Measurements from ENCODE around the gene ZBTB7B. TPM values are rescaled to one million over a fixed set of nuclear protein-coding genes. Genes with fewer than 3 reads are reported as not detected.

Gene ZBTB7B
- total and polyA plus RNA-seq, 9 of the 15 experiments (the other 6 are each of a cell fraction or from before 2014, with no cell fraction given), result 0.04 to 46.5 (median 15.2) TPM

DNA sequence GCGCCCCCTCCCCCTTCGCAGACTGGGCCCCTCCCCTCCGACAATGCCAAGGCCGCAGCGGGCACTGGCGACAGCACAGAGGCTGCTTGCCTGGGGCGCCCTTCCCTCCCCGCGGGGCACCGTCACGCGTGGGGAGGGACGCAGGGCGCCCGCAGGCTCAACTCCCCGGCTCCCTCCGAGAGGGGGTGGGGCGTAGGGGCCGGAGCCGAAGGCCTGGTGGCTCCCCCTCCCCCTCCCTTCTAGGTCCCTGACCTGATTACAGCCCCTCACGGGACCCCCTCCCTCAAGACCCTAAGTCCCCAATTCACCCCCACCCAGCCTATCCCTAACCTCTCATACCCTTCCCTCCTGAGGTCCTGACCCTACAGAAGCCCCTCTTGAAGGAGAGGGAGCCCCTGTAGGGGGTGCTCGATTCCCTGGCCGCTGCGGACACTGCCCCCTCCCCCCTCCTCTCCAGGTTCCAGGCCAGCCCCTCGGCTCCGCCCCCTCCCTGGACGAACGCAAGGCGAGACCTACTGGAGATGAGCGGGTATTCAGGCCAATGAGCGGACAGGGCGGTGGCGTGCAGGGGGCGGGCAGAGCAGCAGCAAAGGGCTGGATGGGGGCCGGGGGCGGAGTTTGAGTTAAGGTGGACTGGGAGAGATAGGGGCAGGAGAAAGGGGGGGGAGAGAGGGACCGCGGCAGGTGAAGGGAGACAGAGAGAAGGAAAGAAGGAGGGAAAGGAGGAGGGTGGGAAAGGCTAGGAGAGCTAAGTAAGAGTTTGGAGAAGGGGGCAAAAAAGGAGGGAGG, 733 bp upstream of the ZBTB7B start (continued):
- peak; percentile 63 for TF ChIP-seq TAF9B (IDR thresholded peaks at IDR 0.05; ENCODE audit: partially characterized antibody)
- no peak for TF ChIP-seq NR1H2 (CRISPR knock-in tag; IDR thresholded peaks at IDR 0.05)
- TF ChIP-seq GABPB1 (CRISPR knock-in tag; IDR thresholded peaks at IDR 0.05), result 0 out of 2 replicates have a peak, but pooled peaks have one; percentile 37
- peak; percentile 83; the same call in 1 of the 2 replicates for TF ChIP-seq FOXJ2 (tag; IDR thresholded peaks at IDR 0.05)
- TF ChIP-seq, protein P1, sequence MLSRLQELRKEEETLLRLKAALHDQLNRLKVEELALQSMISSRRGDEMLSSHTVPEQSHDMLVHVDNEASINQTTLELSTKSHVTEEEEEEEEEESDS (CRISPR knock-in tag; IDR thresholded peaks at IDR 0.05), result no peak
- TF ChIP-seq, protein P2, sequence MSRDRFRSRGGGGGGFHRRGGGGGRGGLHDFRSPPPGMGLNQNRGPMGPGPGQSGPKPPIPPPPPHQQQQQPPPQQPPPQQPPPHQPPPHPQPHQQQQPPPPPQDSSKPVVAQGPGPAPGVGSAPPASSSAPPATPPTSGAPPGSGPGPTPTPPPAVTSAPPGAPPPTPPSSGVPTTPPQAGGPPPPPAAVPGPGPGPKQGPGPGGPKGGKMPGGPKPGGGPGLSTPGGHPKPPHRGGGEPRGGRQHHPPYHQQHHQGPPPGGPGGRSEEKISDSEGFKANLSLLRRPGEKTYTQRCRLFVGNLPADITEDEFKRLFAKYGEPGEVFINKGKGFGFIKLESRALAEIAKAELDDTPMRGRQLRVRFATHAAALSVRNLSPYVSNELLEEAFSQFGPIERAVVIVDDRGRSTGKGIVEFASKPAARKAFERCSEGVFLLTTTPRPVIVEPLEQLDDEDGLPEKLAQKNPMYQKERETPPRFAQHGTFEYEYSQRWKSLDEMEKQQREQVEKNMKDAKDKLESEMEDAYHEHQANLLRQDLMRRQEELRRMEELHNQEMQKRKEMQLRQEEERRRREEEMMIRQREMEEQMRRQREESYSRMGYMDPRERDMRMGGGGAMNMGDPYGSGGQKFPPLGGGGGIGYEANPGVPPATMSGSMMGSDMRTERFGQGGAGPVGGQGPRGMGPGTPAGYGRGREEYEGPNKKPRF (IDR thresholded peaks at IDR 0.05; ENCODE audit: low read depth, low read length), result no peak
- no peak for TF ChIP-seq GTF2F1 (IDR thresholded peaks at IDR 0.05; ENCODE audit: low read depth, low read length)
- TF ChIP-seq GATAD2A (IDR thresholded peaks at IDR 0.05), result peak; percentile 99
- TF ChIP-seq, protein P3, sequence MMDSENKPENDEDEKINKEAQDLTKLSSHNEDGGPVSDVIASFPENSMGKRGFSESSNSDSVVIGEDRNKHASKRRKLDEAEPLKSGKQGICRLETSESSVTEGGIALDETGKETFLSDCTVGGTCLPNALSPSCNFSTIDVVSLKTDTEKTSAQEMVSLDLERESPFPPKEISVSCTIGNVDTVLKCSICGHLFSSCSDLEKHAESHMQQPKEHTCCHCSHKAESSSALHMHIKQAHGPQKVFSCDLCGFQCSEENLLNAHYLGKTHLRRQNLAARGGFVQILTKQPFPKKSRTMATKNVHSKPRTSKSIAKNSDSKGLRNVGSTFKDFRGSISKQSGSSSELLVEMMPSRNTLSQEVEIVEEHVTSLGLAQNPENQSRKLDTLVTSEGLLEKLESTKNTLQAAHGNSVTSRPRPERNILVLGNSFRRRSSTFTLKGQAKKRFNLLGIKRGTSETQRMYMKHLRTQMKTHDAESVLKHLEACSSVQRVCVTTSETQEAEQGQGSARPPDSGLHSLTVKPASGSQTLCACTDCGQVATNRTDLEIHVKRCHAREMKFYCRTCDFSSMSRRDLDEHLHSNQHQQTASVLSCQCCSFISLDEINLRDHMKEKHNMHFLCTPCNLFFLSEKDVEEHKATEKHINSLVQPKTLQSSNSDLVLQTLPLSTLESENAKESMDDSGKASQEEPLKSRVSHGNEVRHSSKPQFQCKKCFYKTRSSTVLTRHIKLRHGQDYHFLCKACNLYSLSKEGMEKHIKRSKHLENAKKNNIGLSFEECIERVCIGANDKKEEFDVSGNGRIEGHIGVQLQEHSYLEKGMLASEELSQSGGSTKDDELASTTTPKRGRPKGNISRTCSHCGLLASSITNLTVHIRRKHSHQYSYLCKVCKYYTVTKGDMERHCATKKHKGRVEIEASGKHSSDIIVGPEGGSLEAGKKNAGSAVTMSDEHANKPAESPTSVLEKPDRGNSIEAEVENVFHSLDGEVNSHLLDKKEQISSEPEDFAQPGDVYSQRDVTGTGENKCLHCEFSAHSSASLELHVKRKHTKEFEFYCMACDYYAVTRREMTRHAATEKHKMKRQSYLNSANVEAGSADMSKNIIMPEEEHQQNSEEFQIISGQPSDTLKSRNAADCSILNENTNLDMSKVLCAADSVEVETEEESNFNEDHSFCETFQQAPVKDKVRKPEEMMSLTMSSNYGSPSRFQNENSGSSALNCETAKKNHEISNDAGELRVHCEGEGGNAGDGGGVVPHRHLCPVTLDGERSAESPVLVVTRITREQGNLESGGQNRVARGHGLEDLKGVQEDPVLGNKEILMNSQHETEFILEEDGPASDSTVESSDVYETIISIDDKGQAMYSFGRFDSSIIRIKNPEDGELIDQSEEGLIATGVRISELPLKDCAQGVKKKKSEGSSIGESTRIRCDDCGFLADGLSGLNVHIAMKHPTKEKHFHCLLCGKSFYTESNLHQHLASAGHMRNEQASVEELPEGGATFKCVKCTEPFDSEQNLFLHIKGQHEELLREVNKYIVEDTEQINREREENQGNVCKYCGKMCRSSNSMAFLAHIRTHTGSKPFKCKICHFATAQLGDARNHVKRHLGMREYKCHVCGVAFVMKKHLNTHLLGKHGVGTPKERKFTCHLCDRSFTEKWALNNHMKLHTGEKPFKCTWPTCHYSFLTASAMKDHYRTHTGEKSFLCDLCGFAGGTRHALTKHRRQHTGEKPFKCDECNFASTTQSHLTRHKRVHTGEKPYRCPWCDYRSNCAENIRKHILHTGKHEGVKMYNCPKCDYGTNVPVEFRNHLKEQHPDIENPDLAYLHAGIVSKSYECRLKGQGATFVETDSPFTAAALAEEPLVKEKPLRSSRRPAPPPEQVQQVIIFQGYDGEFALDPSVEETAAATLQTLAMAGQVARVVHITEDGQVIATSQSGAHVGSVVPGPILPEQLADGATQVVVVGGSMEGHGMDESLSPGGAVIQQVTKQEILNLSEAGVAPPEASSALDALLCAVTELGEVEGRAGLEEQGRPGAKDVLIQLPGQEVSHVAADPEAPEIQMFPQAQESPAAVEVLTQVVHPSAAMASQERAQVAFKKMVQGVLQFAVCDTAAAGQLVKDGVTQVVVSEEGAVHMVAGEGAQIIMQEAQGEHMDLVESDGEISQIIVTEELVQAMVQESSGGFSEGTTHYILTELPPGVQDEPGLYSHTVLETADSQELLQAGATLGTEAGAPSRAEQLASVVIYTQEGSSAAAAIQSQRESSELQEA (IDR thresholded peaks at IDR 0.05; ENCODE audit: low read depth), result no peak
- TF ChIP-seq HDAC8 (tag; IDR thresholded peaks at IDR 0.05), result no peak
- no peak for TF ChIP-seq COPS2 (conservative IDR thresholded peaks at IDR 0.05)
- no peak for TF ChIP-seq THRAP3 (IDR thresholded peaks at IDR 0.05; ENCODE audit: borderline replicate concordance)
- no peak for TF ChIP-seq FOSL1 (tag; conservative IDR thresholded peaks at IDR 0.05)
- no peak for TF ChIP-seq CSDE1 (IDR thresholded peaks at IDR 0.05)
- TF ChIP-seq PTRF (tag; IDR thresholded peaks at IDR 0.05), result no peak
- TF ChIP-seq, protein P4, sequence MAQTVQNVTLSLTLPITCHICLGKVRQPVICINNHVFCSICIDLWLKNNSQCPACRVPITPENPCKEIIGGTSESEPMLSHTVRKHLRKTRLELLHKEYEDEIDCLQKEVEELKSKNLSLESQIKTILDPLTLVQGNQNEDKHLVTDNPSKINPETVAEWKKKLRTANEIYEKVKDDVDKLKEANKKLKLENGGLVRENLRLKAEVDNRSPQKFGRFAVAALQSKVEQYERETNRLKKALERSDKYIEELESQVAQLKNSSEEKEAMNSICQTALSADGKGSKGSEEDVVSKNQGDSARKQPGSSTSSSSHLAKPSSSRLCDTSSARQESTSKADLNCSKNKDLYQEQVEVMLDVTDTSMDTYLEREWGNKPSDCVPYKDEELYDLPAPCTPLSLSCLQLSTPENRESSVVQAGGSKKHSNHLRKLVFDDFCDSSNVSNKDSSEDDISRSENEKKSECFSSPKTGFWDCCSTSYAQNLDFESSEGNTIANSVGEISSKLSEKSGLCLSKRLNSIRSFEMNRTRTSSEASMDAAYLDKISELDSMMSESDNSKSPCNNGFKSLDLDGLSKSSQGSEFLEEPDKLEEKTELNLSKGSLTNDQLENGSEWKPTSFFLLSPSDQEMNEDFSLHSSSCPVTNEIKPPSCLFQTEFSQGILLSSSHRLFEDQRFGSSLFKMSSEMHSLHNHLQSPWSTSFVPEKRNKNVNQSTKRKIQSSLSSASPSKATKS (CRISPR knock-in tag; IDR thresholded peaks at IDR 0.05), result no peak

Data from K562 (cell line).